Spleen (tissue), 7 donors: ENCODE data around the gene SPDYE2.
"Not testable (repeated sequence)": the region's sequence is repeated elsewhere in the genome, so short reads cannot be mapped to it uniquely, and the experiment has no call there.

Experiments used
- POLR2A ChIP-seq, 3 donors: fragments of 450-650 bp; IDR thresholded peaks; one replicate each; pipeline ENCODE4 v1.5.1; 2017; ENCODE audit warnings: antibody characterized with exemption in 3 of 3, mild to moderate bottlenecking in 1 of 3
- POLR2AphosphoS5 ChIP-seq, 3 donors: sonication (generic); formaldehyde crosslinking; IDR thresholded peaks; one replicate each; pipeline ENCODE4 v1.5.1; 2017; ENCODE audit warnings: antibody characterized with exemption in 3 of 3
- TF ChIP-seq, protein P1 (sequence below), 11 experiments: fragments of 200-600 bp in 7 of 11; fragments of 450-650 bp in 4 of 11; sonication (generic) in 4 of 11; IDR thresholded peaks in 8 of 11; conservative IDR thresholded peaks in 3 of 11; 1 replicate in 7 of 11; 2 replicates in 4 of 11; pipeline versions ENCODE4 v1.4.0 to v1.8.0; 2016 to 2021; ENCODE audit warnings: antibody characterized with exemption in 11 of 11, inconsistent platforms in 4 of 11, mild to moderate bottlenecking in 1 of 11
- donor health status: DM: no; HTN: no; CAD: no; lungs with moderate emphysema.
- donor health status: DM: no; HTN: no; CAD: no.
- donor health status: DM: no; HTN: no; CAD: no.

DNA sequence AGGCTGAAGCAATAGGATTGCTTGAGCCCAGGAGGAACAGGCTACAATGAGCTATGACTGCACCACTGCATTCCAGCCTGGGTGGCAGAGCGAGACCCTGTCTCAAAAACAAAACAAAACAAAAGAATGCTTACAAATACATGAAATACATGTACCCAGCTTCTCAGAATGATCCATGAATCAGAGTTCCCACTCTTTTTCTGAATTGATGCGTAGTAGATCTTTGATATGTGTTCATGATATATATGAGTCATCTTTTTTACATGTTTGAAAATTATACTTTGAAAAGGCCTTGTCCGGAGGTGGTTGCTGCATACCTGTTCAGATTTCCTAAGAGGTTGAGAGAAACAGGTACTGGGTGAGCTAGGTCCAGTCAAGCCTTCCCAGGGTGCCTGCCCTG, 25.3 kb downstream of the SPDYE2 start:
- TF ChIP-seq, protein P1, sequence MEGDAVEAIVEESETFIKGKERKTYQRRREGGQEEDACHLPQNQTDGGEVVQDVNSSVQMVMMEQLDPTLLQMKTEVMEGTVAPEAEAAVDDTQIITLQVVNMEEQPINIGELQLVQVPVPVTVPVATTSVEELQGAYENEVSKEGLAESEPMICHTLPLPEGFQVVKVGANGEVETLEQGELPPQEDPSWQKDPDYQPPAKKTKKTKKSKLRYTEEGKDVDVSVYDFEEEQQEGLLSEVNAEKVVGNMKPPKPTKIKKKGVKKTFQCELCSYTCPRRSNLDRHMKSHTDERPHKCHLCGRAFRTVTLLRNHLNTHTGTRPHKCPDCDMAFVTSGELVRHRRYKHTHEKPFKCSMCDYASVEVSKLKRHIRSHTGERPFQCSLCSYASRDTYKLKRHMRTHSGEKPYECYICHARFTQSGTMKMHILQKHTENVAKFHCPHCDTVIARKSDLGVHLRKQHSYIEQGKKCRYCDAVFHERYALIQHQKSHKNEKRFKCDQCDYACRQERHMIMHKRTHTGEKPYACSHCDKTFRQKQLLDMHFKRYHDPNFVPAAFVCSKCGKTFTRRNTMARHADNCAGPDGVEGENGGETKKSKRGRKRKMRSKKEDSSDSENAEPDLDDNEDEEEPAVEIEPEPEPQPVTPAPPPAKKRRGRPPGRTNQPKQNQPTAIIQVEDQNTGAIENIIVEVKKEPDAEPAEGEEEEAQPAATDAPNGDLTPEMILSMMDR (IDR thresholded peaks at IDR 0.05 in 8 of 11, conservative IDR thresholded peaks at IDR 0.05 in 3 of 11) = not testable (repeated sequence)
- TF ChIP-seq POLR2A, POLR2AphosphoS5 (IDR thresholded peaks at IDR 0.05): not testable (repeated sequence)
